Stimulated activated CD8-positive, alpha-beta memory T cell treated with anti-CD3 and anti-CD28 coated beads, Interleukin-15, amount 100 ng/mL, for 48 hours (primary cell): ENCODE data around the gene CDX1.

Experiments used
- DNase-seq, 2 donors: peaks; one replicate each; pipeline ENCODE4 v3.0.0-alpha.2; 2020; ENCODE audit warnings: low read depth in 2 of 2

Gene CDX1

GRCh38 chr5:150131461-150131860 lies 35.1 kb upstream of the CDX1 start:
- DNase-seq, result no peak

- DNase-seq, result no peak
Observed at GRCh38 chr5:150131978-150132694, 34.4 kb upstream of the CDX1 start.

GRCh38 chr5:150132740-150133139 lies 33.8 kb upstream of the CDX1 start:
- DNase-seq, result no peak

DNA sequence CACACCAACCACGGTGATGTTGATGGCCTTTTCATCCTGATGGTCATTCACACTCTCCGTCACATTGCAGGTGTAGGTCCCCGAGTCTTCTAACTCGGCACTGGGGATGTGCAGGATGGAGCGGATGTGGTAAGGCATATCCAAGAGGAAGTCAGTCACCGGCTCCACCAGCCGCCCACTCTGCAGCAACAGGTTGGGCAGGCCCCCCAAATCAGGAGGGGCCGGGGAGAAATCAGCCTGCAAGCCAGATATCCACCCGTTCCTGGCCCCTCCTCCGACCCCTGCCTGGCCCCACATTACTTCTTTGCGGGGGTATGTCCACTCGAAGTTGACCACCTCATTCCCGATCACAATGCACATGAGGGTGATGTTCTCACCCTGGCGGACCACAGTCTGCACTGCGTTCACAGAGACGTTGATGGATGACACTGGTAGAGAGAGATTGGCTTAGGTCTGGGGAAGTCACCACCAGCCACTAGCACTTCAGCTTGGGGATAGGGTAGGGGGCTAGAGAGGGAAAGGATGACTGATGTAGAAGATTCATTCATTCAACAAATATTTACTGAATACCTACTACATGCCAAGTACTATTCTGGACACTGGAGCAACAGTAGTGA lies 32.9 kb upstream of the CDX1 start:
- no peak for DNase-seq

DNA sequence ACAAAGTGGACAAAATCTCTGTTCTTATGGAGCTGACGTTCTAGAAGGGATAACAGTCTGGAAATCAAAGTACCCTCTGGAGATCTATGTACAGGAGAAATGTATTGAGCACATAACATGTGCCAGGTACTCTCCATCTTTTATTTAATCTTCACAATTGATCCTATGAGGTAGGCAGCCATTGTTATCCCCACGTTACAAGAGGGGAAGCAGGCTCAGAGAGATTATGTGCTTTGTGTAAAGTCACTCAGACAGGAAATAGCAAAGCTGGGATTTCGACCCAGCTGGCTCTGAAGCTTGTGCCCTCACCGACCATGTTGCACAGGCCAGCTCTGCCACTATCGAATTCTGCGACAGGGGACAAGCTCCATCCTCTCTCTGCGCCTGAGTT lies 32.4 kb upstream of the CDX1 start:
- no peak for DNase-seq

DNA sequence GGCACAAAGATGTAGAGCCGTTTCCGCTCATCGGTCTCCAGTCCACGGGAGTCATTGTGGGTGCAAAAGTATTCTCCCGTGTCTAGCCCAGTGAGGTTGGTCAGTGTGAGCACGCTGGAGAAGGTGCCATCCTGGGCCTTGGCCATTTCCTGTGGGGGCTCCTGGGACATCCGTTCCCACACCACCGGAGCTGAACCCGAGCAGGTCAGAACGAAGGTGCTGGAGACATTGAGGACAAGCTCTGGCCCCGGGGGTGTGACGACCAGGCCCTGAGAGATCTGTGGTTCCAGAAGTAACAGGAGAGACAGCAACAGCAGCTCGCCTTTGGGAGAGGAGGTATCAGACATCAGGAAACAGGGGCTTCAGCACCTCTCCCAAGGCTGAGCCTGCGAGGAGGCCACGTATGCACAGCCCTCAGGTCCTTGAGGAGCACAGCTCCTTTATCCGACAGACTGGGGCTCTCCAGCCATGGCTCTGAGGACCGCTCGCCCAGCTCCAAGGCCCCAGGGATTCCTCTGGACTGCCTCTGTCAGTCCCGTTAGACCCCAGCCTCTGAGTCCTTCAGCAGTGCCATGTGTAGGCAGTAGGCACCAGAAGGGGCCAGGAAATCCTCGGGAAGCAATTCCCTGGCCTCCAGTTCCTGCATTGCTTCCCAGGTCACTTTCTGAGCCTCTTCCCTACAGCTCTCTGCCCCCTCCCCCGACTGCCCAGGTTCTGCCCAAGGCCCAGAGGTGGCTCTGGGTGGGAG lies 30.8 kb upstream of the CDX1 start:
- DNase-seq, result no peak

DNA sequence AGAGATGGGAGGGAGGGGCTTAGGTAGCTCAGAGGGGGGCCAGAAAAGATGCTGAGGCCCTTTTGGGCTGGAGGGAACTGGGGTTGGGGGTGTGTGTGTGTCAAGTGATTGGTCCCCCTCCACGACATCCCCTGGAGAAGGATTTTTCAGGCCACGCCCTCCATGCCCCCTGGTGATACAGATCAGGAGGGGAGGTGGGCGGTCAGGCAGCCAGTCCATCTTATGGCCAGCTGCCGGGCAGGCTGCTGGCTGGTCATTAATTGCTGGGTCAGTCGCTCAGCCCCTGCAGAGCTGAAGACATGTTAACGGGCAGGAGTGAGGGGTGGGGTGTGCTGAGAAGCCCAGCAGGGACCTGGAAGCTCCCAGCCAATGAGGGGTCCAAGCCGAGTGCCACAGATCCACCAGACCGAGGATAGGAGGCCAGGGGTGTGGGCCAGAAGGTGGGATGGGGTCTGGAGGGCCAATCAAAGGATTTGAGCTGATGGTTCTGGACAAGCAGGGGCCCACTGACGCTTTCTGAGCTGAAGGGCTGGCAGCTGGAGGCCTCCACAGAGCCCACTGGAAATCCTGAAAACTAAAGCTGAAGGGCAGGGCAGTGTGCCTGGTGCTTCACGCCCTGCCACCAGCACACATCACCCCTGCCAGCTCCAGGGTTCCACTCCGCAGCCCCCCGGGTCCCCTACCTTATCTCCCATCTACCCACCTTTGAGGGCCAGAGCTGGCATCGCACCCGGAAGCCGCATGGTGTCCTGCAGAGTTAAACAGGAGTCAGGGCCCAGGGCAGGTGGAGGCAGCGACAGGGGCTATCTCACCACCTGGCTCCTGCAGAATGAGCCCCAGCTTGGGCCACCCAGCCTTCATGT lies 30.0 kb upstream of the CDX1 start:
- DNase-seq, result no peak

GRCh38 chr5:150137168-150137957 lies 29.2 kb upstream of the CDX1 start:
- DNase-seq, result no peak

DNA sequence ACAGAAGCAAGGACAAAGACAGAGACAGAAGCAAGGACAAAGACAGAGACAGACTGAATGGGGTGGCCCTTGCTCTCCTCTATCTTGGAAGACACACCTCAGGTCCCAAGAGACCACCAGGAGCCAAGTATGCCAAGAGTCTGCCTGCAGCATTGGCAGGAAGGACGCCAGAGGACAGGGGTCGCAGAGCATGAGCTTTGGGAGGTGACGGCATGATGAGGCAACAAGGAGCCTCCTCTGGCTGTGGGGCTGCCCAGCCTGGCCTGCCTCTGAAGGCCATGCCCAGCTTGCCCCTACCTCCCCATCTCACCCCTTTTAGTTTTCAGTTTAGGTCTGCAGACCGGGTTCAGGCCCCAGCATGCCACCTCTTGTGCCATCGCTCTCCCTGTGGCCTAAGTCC lies 28.6 kb upstream of the CDX1 start:
- no peak for DNase-seq

- no peak for DNase-seq
Observed at GRCh38 chr5:150138551-150139265, 27.9 kb upstream of the CDX1 start.

DNA sequence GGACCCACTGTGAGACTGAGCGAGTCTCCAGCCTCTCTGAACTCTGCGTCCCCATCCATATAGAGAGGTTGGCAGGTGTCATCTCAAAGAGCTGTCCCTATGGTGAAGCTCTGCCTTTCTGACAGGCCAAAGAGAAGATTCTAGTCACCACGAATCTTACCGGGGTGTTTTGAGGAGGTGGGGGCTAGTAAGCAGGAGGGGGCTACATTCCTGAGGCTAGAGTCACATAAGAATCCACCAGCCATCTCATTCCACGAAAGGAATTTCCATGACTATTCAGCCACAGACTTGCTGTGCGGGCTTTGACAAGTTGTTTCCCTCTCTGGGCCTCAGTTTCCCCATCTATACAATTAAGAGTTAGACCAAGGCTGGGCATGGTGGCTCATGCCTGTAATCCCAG lies 27.2 kb upstream of the CDX1 start:
- DNase-seq, result no peak

DNA sequence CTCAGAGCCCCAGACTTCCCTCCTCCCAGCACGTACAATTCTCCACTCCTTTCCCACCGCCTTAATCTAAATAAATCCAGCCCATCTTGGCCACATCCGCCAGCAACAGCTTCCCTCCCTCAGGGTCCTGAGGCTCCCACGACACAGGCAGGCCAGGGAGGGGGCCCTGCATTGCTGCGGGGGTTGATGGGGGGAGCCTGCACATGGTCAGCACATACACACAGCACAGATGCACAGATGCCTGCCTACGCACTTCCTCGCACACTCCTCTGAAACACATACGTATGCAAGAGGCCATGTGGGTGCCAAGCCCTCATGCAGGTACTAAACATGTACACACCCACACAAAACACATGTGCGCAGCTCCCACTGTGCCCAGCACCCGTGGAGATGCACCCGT lies 25.7 kb upstream of the CDX1 start:
- DNase-seq, result no peak

GRCh38 chr5:150141544-150142184 lies 24.9 kb upstream of the CDX1 start:
- no peak for DNase-seq

DNA sequence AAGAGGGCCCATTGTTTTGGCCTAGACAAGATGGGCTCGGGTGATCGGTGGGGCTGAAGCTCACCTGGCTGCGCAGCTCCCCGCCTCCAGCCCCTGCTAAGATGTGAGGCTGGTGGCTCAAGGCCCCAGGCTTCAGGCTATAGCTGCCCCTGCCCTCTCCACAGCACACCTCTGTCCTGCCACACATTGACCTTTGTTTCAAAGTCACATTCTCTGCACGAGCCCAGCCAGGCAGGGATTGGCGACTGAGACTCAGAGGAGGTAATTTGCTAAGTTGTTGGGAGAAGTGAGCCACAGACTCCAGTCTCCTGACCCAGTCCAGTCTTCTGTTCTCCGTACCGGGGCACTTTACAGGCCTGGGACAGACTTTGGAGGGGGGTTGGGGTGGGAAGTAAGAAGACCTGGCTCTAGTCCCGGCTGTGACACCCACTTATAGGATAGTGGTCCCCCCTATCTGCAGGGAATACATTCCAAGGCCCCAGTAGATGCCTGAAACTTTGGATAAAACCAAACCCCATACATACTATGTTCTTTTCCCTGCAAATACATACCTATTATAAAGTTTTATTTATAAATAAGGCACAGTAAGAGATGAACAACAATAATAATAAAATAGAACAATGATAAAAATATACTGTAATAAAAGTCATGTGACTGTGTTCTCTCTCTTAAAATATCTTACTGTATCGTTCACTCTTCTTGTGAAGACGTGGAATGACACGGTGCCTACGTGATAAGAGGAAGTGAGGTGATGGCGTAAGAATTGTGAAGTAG lies 24.2 kb upstream of the CDX1 start:
- DNase-seq, result no peak

- no peak for DNase-seq
Observed at GRCh38 chr5:150142959-150143349, 23.6 kb upstream of the CDX1 start.

DNA sequence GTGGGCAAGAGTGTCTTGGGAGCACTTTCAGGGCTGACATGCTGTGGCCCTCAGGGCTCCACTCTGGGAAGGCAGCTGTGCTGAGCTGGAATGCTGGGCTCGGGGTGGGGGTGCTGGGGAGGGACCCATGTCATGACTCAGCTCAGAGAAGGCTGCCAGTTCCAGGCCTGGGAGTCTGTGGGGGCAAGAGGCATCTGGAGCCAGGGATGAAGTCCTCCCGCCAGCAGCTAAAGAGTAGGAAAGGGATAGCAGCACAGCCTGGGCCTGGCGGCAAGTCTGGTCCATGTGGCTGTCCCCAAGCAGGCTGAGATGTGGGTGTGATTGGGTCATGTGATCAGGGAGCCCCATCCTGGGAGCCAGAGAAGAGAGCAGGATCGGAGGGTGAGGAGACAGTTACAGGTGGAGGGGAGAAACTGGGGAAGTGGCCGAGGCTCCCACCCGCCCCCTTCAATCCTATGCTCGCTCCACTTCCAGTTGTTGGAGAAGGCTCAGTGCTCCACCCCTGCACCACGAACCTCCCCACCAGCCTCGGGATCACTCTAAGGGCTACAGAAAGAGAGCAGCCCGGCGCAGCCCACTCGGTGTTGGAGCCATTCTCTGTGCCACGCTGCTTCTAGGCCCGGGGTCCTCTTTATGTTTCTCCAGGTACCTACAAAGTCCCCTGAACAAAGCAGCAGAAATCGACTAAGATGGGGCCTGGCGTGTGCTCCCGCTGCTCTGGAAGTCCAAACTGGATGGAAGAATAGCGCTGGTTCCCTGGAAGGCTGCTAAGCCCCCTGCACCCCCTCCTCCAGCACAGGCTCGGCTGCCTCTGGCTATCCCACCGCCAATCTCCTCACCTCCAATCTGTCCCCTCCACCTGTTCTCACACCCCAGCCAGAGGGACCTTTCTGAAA lies 23.0 kb upstream of the CDX1 start:
- DNase-seq, result no peak

- no peak for DNase-seq
Observed at GRCh38 chr5:150144246-150144801, 22.3 kb upstream of the CDX1 start.

DNA sequence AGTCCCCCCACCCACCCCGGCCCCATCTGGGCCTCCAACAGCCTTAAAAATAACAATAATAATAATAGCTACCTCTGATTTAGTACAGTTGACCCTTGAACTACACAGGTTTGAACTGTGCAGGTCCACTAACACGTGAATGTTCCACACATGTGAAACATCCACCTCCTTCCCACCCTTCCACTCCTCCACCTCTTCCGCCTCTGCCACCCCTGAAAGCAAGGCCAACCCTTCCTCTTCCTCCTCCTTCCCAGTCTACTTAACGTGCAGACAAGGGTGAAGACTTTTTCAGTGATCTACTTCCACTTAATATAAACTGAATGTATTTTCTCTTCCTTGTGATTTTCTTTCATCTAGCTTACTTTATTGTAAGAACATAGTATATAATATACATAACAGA lies 21.7 kb upstream of the CDX1 start:
- no peak for DNase-seq
